ENCODE results near the gene PRSS22. TPM values are rescaled to one million over a fixed set of nuclear protein-coding genes. Genes with fewer than 3 reads are reported as not detected.
A peak's percentile ranks its signal among the peaks of the same experiment; 100 is the strongest.

PRSS22 gene
- total RNA-seq, 1 donor from 2014 or later, result not detected

GRCh38 chr16:2821487-2822157 lies 36.3 kb downstream of the PRSS22 start:
- Mint-ChIP-seq H3K4me1 (ENCODE audit: unreplicated experiment) (no peaks in the 10 kb centered on the region), H3K27me3 (ENCODE audit: unreplicated experiment) (peaks cover 16% of the 10 kb centered on the region), H3K9me3 (ENCODE audit: unreplicated experiment) (no peaks in the 10 kb centered on the region), H3K36me3 (ENCODE audit: unreplicated experiment) (no peaks in the 10 kb centered on the region), H3K27ac (ENCODE audit: unreplicated experiment) (no peak overlapping the region), H3K4me3 (ENCODE audit: unreplicated experiment) (no peak overlapping the region)
- DNase-seq (ENCODE audit: extremely low spot score, unreplicated experiment), result peak; percentile 40
- TF ChIP-seq CTCF (IDR thresholded peaks at IDR 0.05), result no peak

GRCh38 chr16:2820836-2821486 lies 37.0 kb downstream of the PRSS22 start:
- DNase-seq (ENCODE audit: extremely low spot score, unreplicated experiment), result no peak
- Mint-ChIP-seq H3K4me3 (ENCODE audit: unreplicated experiment) (no peak overlapping the region), H3K9me3 (ENCODE audit: unreplicated experiment) (no peaks in the 10 kb centered on the region), H3K27ac (ENCODE audit: unreplicated experiment) (no peak overlapping the region), H3K27me3 (ENCODE audit: unreplicated experiment) (peaks cover 17% of the 10 kb centered on the region), H3K4me1 (ENCODE audit: unreplicated experiment) (no peaks in the 10 kb centered on the region), H3K36me3 (ENCODE audit: unreplicated experiment) (no peaks in the 10 kb centered on the region)
- TF ChIP-seq CTCF (IDR thresholded peaks at IDR 0.05), result no peak

- no peak for TF ChIP-seq CTCF (IDR thresholded peaks at IDR 0.05)
- no peaks in the 10 kb centered on the region for H3K4me1 Mint-ChIP-seq (ENCODE audit: unreplicated experiment)
- DNase-seq (ENCODE audit: extremely low spot score, unreplicated experiment), result peak; percentile 75
- H3K36me3 Mint-ChIP-seq (ENCODE audit: unreplicated experiment), result no peaks in the 10 kb centered on the region
- no peaks in the 10 kb centered on the region for H3K9me3 Mint-ChIP-seq (ENCODE audit: unreplicated experiment)
- no peak overlapping the region for H3K27ac Mint-ChIP-seq (ENCODE audit: unreplicated experiment)
- peaks cover 24% of the 10 kb centered on the region for H3K27me3 Mint-ChIP-seq (ENCODE audit: unreplicated experiment)
- H3K4me3 Mint-ChIP-seq (ENCODE audit: unreplicated experiment), result no peak overlapping the region
Observed at GRCh38 chr16:2819939-2820835, 37.8 kb downstream of the PRSS22 start.

GRCh38 chr16:2819179-2819938 lies 38.6 kb downstream of the PRSS22 start:
- no peak overlapping the region for H3K4me3 Mint-ChIP-seq (ENCODE audit: unreplicated experiment)
- H3K36me3 Mint-ChIP-seq (ENCODE audit: unreplicated experiment), result no peaks in the 10 kb centered on the region
- H3K9me3 Mint-ChIP-seq (ENCODE audit: unreplicated experiment), result no peaks in the 10 kb centered on the region
- H3K4me1 Mint-ChIP-seq (ENCODE audit: unreplicated experiment), result no peaks in the 10 kb centered on the region
- H3K27ac Mint-ChIP-seq (ENCODE audit: unreplicated experiment), result no peak overlapping the region
- TF ChIP-seq CTCF (IDR thresholded peaks at IDR 0.05), result no peak
- peaks cover 26% of the 10 kb centered on the region for H3K27me3 Mint-ChIP-seq (ENCODE audit: unreplicated experiment)
- DNase-seq (ENCODE audit: extremely low spot score, unreplicated experiment), result no peak

Data from osteocyte (in vitro differentiated cells).